RWPE1 (cell line): ENCODE measurements around the gene SLC26A6.

Experiments used
- CTCF ChIA-PET: fragments of 350-600 bp; sonication (Branson Sonifier 250); formaldehyde crosslinking; extraction: SDS; loops from one replicate; lab custom pipeline; 2021; lab: Yijun Ruan, JAX
- POLR2A ChIA-PET: fragments of 400-600 bp; formaldehyde crosslinking; extraction: SDS; loops from one replicate; lab custom pipeline; 2020; ENCODE audit warnings: antibody characterized with exemption; ENCODE audit not compliant: low non-redundant PET; lab: Yijun Ruan, JAX
- DNase-seq: peaks from one replicate; pipeline ENCODE4 v3.0.0; 2012; ENCODE audit warnings: low spot score
- H3K27ac ChIP-seq: fragments of 450-650 bp; 2 replicates; pipeline ENCODE4 v1.5.1; 2017
- TF ChIP-seq, protein P1 (sequence below): fragments of 450-650 bp; conservative IDR thresholded peaks from 2 replicates; pipeline ENCODE4 v1.5.1; 2017; ENCODE audit warnings: low read depth, mild to moderate bottlenecking

The SLC26A6 gene

DNA sequence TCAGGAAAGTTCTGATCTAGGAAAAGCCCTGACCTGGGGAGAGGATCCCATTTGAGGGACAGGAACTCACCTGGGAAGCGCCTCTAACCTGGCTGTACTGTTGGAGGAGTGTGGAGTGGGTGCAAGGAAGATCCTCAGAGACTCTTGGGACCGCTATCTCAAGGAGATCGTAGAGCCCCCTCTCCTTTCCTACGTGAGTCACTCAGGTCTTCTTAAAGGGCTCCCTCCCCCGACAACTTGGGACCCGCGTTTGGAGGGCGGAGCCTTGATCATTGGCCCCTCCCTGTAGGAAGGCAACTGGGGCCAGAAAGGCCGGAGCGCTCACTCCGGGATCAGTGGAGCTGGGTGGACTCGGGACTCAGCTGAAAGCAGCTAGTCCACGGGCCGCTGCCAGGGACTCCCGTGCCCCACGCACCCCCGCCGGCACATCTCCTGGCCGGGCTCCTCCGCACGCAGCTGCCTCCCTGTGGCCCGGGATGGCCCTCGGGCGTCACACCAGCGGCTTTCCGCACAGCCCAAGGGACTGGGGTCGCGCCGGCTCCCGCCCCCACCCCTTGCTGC, 520 bp downstream of the SLC26A6 start:
- ChIA-PET POLR2A (no interaction called here), CTCF (interaction anchor here (2.5 kb wide), 1 partner anchor 10 kb away, joined by 12 read pairs; no protein-coding TSS in a partner anchor)
- TF ChIP-seq, protein P1, sequence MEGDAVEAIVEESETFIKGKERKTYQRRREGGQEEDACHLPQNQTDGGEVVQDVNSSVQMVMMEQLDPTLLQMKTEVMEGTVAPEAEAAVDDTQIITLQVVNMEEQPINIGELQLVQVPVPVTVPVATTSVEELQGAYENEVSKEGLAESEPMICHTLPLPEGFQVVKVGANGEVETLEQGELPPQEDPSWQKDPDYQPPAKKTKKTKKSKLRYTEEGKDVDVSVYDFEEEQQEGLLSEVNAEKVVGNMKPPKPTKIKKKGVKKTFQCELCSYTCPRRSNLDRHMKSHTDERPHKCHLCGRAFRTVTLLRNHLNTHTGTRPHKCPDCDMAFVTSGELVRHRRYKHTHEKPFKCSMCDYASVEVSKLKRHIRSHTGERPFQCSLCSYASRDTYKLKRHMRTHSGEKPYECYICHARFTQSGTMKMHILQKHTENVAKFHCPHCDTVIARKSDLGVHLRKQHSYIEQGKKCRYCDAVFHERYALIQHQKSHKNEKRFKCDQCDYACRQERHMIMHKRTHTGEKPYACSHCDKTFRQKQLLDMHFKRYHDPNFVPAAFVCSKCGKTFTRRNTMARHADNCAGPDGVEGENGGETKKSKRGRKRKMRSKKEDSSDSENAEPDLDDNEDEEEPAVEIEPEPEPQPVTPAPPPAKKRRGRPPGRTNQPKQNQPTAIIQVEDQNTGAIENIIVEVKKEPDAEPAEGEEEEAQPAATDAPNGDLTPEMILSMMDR = no peak
- peak overlapping the region; percentile 89 for H3K27ac ChIP-seq
- DNase-seq = peak; percentile 55

DNA sequence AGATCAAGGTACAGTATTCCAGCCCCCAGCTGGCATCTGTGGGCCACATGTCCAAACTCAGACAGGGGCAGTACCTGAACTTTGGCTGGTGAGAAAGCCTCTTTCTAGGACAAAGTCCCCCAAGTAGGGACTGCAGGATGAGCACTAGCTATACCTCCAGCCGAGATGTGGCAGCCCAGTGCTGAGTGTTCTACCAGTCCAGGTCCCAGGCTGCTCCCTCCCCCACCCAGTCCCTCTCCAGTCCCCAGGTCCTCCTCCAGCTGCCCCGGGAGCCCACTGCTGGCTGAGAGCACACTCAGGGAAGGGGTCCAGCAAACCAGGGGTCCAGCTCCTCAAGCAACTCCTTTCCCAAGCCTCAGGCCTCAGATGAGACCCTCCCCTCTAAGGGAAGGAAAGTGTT, 1.5 kb downstream of the SLC26A6 start:
- H3K27ac ChIP-seq = peak overlapping the region; percentile 89
- DNase-seq = no peak
- ChIA-PET CTCF (interaction anchor here (1.1 to 2.5 kb wide), 2 partner anchors 9 to 23 kb away, joined by 3 to 12 read pairs; no protein-coding TSS in a partner anchor), POLR2A (no interaction called here)
- TF ChIP-seq, protein P1 = no peak

DNA sequence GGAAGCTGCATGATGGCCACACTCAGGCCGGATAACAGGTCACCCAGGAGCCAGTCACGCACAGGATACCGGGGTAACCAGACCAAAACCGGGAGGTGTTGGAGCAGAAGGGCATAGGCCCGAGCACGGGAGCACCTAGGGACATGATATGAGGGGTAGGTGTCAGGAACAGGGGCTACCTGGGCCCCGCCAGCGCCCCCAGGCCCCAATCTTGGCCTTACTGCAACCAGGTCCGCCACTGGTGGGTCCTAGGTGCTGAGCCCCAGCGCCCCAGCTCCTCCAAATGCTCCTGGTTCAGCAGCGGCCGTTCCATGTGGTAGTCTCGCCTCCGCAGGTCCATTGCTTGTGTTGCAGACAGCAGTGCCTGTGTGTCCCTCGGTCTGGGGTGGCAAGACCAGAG, 2.0 kb downstream of the SLC26A6 start:
- DNase-seq = no peak
- ChIA-PET POLR2A (no interaction called here), CTCF (interaction anchor here (1.1 kb wide), 1 partner anchor 23 kb away, joined by 3 read pairs; no protein-coding TSS in a partner anchor)
- TF ChIP-seq, protein P1 = no peak
- peak overlapping the region; percentile 89 for H3K27ac ChIP-seq

DNA sequence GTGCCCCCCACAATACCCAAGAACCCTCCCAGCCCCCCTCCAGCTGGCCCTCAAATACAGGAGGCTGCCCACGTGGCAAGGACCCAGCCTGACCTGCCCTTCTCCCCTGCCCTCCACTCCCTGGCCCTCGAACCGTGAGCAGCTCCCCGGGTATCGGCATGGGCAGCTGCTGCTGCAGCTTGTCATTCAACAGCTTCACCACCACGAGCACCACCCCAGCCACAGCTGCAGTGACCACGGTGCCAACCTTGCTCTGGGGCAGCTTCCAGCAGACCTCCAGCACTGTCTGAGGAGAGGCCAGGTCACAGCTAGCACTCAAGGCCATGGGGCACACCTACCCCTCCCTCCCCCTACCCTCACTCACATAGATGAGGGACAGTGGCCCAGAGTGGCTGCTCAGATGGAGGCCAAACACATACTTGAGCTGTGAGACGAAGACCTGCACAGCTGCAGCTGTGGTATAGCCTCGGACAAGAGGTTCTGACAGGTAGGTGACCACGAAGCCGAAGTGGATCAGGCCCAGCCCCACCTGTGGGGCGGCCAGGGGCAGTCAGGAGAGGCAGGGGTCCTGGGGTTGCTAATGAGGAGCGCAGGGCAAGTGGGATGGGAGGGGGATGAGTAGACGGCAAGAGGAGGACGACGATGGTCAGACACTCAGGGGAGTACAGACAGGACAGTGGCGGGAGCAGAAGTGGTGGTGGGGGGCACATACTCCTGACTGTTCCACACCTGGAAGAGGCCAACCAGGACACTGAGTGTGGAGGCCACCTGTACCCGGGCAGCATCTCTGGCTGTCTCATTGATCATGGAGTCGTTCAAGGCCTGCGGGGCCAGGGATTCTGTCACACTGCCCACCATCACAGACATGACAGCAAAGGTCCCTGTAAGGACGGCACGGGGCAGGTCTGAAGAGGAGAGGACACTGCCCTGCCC, 3.5 kb downstream of the SLC26A6 start:
- H3K27ac ChIP-seq = peak overlapping the region; percentile 89
- CTCF ChIA-PET = no interaction called here
- DNase-seq = no peak
- TF ChIP-seq, protein P1 = no peak
- POLR2A ChIA-PET = no interaction called here

DNA sequence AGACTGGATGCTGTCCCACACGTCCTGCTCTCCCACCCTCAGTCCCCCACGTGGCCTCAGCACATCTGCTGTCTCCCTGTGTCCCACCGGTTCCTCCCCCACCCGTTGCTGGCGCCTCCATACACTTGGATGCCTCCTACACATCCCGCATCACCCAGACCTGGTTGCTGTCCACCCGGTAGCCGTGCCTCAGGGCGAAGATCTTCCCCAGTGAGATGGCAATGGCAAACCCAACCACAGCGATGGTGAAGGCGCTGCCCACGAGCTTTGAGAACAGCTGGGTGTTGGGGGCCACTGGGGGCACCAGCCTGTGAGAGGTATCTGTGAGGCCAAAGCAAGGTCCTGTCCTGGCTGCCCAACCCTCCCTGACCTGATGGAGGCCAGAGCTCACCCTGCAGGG, 4.4 kb downstream of the SLC26A6 start:
- no peak for DNase-seq
- ChIA-PET POLR2A (no interaction called here), CTCF (no interaction called here)
- H3K27ac ChIP-seq = peak overlapping the region; percentile 89
- TF ChIP-seq, protein P1 = no peak

DNA sequence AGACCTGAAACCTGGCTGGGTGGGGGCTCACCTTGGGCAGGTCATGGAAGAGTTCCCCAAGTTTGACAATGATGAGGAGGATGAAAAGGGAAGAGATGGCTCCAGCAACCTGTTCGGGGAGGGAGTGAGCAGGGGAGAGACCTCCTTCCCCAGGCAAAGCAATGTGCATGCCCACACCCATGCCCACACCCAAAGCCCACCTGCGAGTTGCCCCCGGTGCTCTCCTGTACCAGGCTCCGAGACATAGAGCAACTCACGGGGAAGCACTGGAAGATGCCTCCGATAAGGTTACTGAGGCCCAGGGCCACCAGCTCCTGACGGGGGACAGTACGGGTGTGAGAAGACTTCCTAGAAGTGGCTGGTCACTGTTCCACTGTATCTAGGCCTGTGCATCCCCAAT, 4.9 kb downstream of the SLC26A6 start:
- CTCF ChIA-PET = no interaction called here
- peak overlapping the region; percentile 89 for H3K27ac ChIP-seq
- TF ChIP-seq, protein P1 = no peak
- DNase-seq = no peak
- POLR2A ChIA-PET = no interaction called here
